ENCODE data around the gene GAL3ST2. TPM values are rescaled to one million over a fixed set of nuclear protein-coding genes. Genes with fewer than 3 reads are reported as not detected.

Gene GAL3ST2
- total and polyA plus RNA-seq, 2 of the 8 experiments (the other 6 are each of a cell fraction or from before 2014, with no cell fraction given), result not detected

GRCh38 chr2:241814393-241814642 lies 37.7 kb downstream of the GAL3ST2 start:
- Histone ChIP-seq H3K4me1 (replicated peaks in 1 of 4; ENCODE audit: control insufficient read depth in 3 of 4, insufficient read depth in 4 of 4, low read length in 3 of 4) (peaks cover 0 to 4% (median 0%) of the 10 kb centered on the region in 4 experiments; a peak in 1 of 7 replicates), H3K4me3 (ENCODE audit: extremely low read depth in 1 of 4, insufficient read depth in 2 of 4, low read depth in 3 of 4, low read length in 4 of 4) (no peak overlapping the region), H2BK15ac (ENCODE audit: low read length) (no peak overlapping the region), H2BK5ac (ENCODE audit: low read depth, low read length) (no peak overlapping the region), H2BK12ac (ENCODE audit: low read depth, low read length) (no peak overlapping the region), H3K27me3 (replicated peaks in 1 of 4; ENCODE audit: control insufficient read depth in 3 of 4, extremely low read depth in 1 of 4, insufficient read depth in 3 of 4, low read length in 3 of 4) (no peaks in the 10 kb centered on the region), H2AFZ (ENCODE audit: low read length) (no peak overlapping the region), H4K91ac (replicated peaks; ENCODE audit: insufficient read length, low read length) (no peak overlapping the region), H3K36me3 (ENCODE audit: control insufficient read depth in 2 of 4, insufficient read depth in 4 of 4, low read length in 3 of 4) (no peaks in the 10 kb centered on the region), H3K9ac (replicated peaks in 1 of 4; ENCODE audit: extremely low read depth in 1 of 4, low read depth in 3 of 4, low read length in 3 of 4) (no peak overlapping the region), H4K20me1 (replicated peaks in 1 of 2; ENCODE audit: control insufficient read depth in 1 of 2, insufficient read depth in 2 of 2, low read length in 2 of 2) (no peaks in the 10 kb centered on the region), H3K9me3 (ENCODE audit: insufficient read depth in 2 of 2, low read depth in 1 of 2, low read length in 1 of 2) (no peaks in the 10 kb centered on the region), H4K8ac (ENCODE audit: extremely low read depth, insufficient read depth, low read length) (no peak overlapping the region; the same call in 1 of the 2 replicates), H3K27ac (ENCODE audit: low read depth, low read length) (no peak overlapping the region), H3K4me2 (ENCODE audit: insufficient read depth in 1 of 2, low read depth in 2 of 2, low read length in 2 of 2) (no peak overlapping the region), H2BK20ac (ENCODE audit: low read length) (no peak overlapping the region), H4K5ac (ENCODE audit: insufficient read length, low read depth, low read length) (no peak overlapping the region), H3K18ac (ENCODE audit: extremely low read depth, low read length) (no peak overlapping the region), H3K56ac (replicated peaks; ENCODE audit: insufficient read length, low read depth, low read length) (no peak overlapping the region), H3K79me1 (ENCODE audit: low read depth, low read length) (no peaks in the 10 kb centered on the region), H2BK120ac (replicated peaks; ENCODE audit: low read depth, low read length) (no peak overlapping the region), H2AK5ac (ENCODE audit: low read depth, low read length) (no peak overlapping the region), H3K79me2 (ENCODE audit: control insufficient read depth in 1 of 2, insufficient read depth in 2 of 2, low read length in 2 of 2) (no peaks in the 10 kb centered on the region), H3K23me2 (ENCODE audit: low read depth, low read length) (no peaks in the 10 kb centered on the region), H3K4ac (replicated peaks; ENCODE audit: insufficient read length, low read depth, low read length) (no peak overlapping the region), H3K23ac (ENCODE audit: insufficient read length) (no peak overlapping the region), H3K14ac (ENCODE audit: insufficient read length) (no peak overlapping the region)
- DNase-seq (ENCODE audit: low read depth in 1 of 2, low spot score in 2 of 2) (no peak), FAIRE-seq (no peak)
- 94% methylated on average over 11 of the region's 17 CpGs; no CpG with 5 or more reads in 1 of the 2 experiments for WGBS, 2 experiments (ENCODE audit: extremely low coverage in 1 of 2, insufficient coverage in 1 of 2, insufficient read length in 1 of 2, insufficient replicate concordance in 2 of 2, low coverage in 1 of 2, low lambda C conversion rate in 2 of 2, missing lambda C conversion rate in 1 of 2)
- CTCF ChIA-PET (ENCODE audit: partially characterized antibody), result interaction anchor here (1.8 kb wide), 1 partner anchor 64 kb away, joined by 6 read pairs; no protein-coding TSS in a partner anchor
- POLR2A ChIA-PET (ENCODE audit: partially characterized antibody), result no interaction called here
- no peak for TF ChIP-seq TEAD4 (IDR thresholded peaks at IDR 0.05; ENCODE audit: low read depth, low read length)
- no peak for TF ChIP-seq TAF1 (IDR thresholded peaks at IDR 0.05; ENCODE audit: low read depth, low read length)
- TF ChIP-seq SIX5 (IDR thresholded peaks at IDR 0.05; ENCODE audit: low read depth, low read length), result no peak
- TF ChIP-seq MAFK (IDR thresholded peaks at IDR 0.05; ENCODE audit: low read depth, low read length), result no peak
- TF ChIP-seq POU5F1 (IDR thresholded peaks at IDR 0.05; ENCODE audit: low read depth, low read length), result no peak
- no peak for TF ChIP-seq RBBP5 (IDR thresholded peaks at IDR 0.05; ENCODE audit: borderline replicate concordance, low read depth, low read length)
- TF ChIP-seq CBX8 (IDR thresholded peaks at IDR 0.05; ENCODE audit: borderline replicate concordance, low read depth, low read length), result no peak
- TF ChIP-seq NRF1 (IDR thresholded peaks at IDR 0.05; ENCODE audit: low read depth, low read length), result no peak
- TF ChIP-seq, protein P1, sequence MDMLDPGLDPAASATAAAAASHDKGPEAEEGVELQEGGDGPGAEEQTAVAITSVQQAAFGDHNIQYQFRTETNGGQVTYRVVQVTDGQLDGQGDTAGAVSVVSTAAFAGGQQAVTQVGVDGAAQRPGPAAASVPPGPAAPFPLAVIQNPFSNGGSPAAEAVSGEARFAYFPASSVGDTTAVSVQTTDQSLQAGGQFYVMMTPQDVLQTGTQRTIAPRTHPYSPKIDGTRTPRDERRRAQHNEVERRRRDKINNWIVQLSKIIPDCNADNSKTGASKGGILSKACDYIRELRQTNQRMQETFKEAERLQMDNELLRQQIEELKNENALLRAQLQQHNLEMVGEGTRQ (IDR thresholded peaks at IDR 0.05; ENCODE audit: low read length), result no peak
- TF ChIP-seq CHD1 (IDR thresholded peaks at IDR 0.05; ENCODE audit: low read depth, low read length), result no peak
- no peak for TF ChIP-seq RAD21 (IDR thresholded peaks at IDR 0.05 in 1 of 2, conservative IDR thresholded peaks at IDR 0.05 in 1 of 2; ENCODE audit: low read depth in 2 of 2, low read length in 2 of 2)
- TF ChIP-seq EP300 (IDR thresholded peaks at IDR 0.05; ENCODE audit: borderline replicate concordance in 1 of 2, low read depth in 2 of 2, low read length in 2 of 2), result no peak
- no peak for TF ChIP-seq SUZ12 (IDR thresholded peaks at IDR 0.05; ENCODE audit: low read length)
- no peak for TF ChIP-seq SRF (IDR thresholded peaks at IDR 0.05; ENCODE audit: low read depth, low read length)
- TF ChIP-seq TCF12 (IDR thresholded peaks at IDR 0.05; ENCODE audit: low read depth, low read length), result no peak

All from H1 (cell line).